Subcutaneous adipose tissue (tissue), 4 donors: ENCODE results near the gene GPR179. TPM values are rescaled to one million over a fixed set of nuclear protein-coding genes. Genes with fewer than 3 reads are reported as not detected.

Experiments
- CTCF ChIP-seq: fragments of 450-650 bp; IDR thresholded peaks from one replicate; pipeline ENCODE4 v1.5.1; 2016; ENCODE audit warnings: low read depth, mild to moderate bottlenecking, control low read depth, antibody characterized with exemption, moderate library complexity
- total RNA-seq, 4 donors: library from RNA; depleted of rRNA; stranded (reverse); fragments of >200 nt; gene quantifications; one replicate each; pipeline ENCODE4 v1.1.0, GENCODE V29; 2016

GPR179 gene
- total RNA-seq, 4 donors from 2014 or later, result under 0.01 TPM; not detected in 2

- no peak for TF ChIP-seq CTCF
Measured at GRCh38 chr17:38352245-38353085, 8.7 kb upstream of the GPR179 start.

- no peak for TF ChIP-seq CTCF
Measured at GRCh38 chr17:38351412-38352222, 7.9 kb upstream of the GPR179 start, which contains the start of gene SOCS7. Gene SOCS7, plus strand, starts transcription at chr17:38351844. Its CDS starts 209 bp downstream, at chr17:38352053.

GRCh38 chr17:38350035-38350434, 6.3 kb upstream of the GPR179 start:
- TF ChIP-seq CTCF, result no peak

GRCh38 chr17:38349097-38349730, 5.5 kb upstream of the GPR179 start:
- TF ChIP-seq CTCF, result no peak

DNA sequence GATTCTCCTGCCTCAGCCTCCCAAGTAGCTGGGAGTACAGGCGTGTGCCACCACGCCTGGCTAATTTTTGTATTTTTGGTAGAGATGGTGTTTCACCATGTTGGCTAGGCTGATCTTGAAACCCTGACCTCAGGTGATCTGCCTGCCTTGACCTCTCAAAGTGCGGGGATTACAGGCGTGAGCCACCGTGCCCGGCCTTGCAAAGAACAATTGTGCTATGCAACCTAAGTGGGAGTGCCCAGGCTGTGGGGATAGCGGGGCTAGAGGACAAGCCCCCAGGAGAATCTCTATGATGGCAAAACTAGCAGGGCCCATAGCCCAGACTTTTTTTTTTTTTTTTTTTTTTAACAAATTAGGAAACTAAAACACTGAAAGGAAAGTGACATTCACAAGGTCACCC, 2.0 kb upstream of the GPR179 start:
- no peak for TF ChIP-seq CTCF

- no peak for TF ChIP-seq CTCF
Measured at GRCh38 chr17:38344420-38344745, 627 bp upstream of the GPR179 start.
